Femur (tissue), 1 donor: ENCODE data around the gene SMARCD1.
"Not testable (repeated sequence)": the region's sequence is repeated elsewhere in the genome, so short reads cannot be mapped to it uniquely, and the experiment has no call there.

Source experiments
- DNase-seq: peaks from one replicate; pipeline ENCODE4 v3.0.0-alpha.2; 2017

SMARCD1 gene

DNA sequence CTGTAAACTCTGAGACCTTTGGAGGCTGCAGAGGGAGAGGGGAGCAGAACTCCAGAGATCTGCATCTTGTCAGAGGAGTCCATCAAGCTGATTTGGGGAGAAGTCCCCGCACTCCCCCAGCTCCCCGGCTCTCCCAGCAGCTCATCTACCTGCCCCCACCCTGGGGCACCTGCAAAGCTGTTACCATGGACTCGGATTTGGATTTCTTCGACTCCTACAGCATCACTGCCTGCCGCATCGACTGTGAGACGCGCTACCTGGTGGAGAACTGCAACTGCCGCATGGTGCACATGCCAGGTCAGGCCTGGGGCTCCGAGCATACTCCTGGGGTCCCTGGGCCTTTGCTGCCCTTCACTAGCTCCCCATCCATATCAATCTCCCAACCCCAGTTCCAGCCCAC lies 6.9 kb upstream of the SMARCD1 start:
- DNase-seq: no peak

DNA sequence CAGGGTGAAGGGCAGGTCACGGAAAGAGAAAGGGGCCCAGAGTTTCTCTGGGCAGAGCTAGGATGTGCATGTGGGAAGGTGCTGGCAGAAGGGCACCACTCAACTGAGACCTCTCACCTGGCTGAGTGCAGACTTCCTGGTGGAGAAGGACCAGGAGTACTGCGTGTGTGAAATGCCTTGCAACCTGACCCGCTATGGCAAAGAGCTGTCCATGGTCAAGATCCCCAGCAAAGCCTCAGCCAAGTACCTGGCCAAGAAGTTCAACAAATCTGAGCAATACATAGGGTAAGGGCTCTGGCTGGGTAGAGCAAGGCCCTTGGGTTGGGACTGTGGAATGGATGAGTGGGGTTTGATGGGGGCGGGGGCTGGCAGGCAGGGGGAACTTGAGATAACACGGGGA lies 5.4 kb upstream of the SMARCD1 start:
- no peak for DNase-seq

- DNase-seq: no peak
These were observed 3.9 kb upstream of the SMARCD1 start for GRCh38 chr12:50081096-50081808.

GRCh38 chr12:50082644-50083043 lies 2.5 kb upstream of the SMARCD1 start:
- no peak for DNase-seq

DNA sequence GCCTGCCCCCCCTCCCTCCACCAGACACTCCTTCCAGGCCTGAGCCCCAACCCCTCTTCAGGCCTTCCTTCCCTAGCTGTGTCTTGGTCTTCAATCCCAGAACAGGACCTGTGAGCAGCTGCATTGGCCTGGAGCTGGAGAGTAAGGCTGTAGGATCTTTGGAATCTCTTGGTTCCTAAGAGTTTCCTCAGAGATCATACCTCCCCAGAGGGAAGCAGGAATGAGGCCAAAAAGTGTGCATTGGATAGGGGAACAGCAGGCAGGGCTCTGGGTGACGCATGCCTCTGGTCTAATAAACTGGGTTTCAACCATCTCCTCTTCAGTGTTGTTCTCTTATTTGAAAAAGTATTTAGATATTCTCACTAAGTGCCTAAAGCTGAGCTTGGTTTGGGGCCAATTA lies 1.8 kb upstream of the SMARCD1 start:
- DNase-seq: no peak

DNA sequence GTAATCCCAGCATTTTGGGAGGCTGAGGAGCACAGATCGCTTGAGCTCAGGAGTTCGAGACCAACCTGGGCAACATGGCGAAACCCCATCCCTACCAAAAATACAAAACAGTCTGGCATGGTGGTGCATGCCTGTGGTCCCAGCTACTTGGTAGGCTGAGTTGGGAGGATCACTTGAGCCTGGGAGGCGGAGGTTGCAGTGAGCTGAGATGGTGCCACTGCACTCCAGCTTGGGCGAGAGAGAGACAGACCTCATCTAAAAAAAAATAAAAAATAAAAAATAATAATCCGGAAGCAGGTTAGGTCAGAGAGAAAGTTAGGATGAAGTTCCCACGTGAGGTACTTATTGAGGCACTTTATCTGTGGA lies 750 bp upstream of the SMARCD1 start:
- DNase-seq: not testable (repeated sequence)

- no peak for DNase-seq
These were observed 502 bp downstream of the SMARCD1 start for GRCh38 chr12:50085615-50086072.

DNA sequence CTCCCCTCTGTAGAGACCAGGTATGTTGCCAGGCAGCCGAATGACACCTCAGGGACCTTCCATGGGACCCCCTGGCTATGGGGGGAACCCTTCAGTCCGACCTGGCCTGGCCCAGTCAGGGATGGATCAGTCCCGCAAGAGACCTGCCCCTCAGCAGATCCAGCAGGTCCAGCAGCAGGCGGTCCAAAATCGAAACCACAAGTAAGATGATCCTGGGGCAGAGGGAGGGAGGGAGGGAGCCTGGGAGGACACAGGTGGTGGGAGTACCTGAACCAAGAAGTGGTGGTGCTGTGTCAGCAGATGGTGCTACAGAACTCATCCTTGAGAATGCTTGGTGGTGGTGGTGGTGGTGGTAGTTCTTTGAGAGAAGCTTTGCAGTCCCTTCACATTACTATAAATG lies 1.0 kb downstream of the SMARCD1 start:
- no peak for DNase-seq

DNA sequence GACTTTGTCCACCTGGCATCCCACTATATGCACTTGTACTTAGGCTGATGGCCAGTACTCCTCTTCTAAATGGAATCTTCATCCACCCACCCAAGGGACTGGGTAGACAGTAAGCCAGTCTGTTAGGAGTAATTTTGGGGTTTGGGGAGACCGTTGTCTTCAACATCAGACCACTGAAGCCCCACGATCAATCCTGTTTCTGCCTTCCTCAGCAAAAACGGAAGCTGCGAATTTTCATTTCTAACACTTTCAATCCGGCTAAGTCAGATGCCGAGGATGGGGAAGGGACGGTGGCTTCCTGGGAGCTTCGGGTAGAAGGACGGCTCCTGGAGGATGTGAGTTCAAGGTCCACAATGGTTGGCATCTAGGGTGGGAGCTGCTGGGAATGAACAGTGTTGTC lies 2.0 kb downstream of the SMARCD1 start:
- DNase-seq: no peak

- no peak for DNase-seq
These were observed 2.9 kb downstream of the SMARCD1 start for GRCh38 chr12:50087995-50088394.

DNA sequence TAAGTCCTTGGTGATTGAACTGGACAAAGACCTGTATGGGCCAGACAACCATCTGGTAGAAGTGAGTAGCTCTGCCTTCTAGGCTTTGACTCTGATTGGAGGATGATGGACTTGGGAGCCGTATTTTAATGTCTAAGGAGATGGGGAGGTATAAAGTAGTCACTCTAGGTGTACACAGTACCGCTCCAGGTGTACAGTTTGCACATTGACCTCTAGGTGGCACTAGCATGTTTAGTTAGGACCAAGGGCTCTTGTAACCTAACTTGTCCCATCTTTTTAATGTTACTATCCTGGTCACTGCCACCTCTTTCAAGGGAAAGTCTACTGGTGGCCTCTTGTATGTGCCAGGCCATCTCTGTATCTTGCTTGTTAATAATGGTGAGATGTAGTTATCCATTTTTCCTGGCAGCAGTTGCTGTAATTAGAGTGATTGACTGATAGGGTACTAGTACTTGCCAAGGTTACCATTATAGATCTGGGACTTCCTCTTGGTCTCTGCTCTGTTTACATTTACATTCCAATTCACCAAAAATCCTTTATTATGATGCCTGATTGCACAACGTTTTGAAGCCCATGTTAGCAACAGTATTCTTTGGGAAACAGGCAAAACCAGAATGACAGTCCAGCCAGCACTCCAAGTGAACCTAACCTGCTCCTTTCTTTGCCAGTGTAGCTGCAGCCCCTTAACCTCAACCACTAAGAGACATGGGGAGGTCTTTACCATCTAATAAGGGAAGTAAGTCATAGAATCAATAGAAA lies 3.6 kb downstream of the SMARCD1 start:
- no peak for DNase-seq

GRCh38 chr12:50089730-50090129 lies 4.6 kb downstream of the SMARCD1 start:
- DNase-seq: no peak

- no peak for DNase-seq
These were observed 5.2 kb downstream of the SMARCD1 start for GRCh38 chr12:50090391-50090790.

DNA sequence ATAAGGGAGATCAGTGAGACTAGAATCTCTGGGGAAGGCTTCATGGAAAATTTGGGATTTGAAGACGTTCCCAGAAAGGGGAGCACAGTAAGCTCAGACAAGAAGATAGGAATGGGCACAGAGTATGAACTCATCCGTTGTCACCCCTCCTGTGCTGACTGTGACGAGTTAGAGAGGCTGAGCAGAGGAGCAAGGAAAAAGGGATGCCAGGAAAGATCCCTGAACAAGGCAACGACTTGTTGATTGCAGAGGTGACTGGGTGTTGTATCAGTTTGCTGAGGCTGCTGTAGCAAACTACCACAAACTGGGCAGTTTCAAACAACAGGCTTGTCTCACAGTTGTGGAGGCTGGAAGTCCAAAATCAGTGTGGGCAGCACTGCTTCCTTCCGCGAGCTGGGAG lies 12.8 kb downstream of the SMARCD1 start:
- DNase-seq: no peak

GRCh38 chr12:50099302-50100008 lies 14.3 kb downstream of the SMARCD1 start:
- no peak for DNase-seq

DNA sequence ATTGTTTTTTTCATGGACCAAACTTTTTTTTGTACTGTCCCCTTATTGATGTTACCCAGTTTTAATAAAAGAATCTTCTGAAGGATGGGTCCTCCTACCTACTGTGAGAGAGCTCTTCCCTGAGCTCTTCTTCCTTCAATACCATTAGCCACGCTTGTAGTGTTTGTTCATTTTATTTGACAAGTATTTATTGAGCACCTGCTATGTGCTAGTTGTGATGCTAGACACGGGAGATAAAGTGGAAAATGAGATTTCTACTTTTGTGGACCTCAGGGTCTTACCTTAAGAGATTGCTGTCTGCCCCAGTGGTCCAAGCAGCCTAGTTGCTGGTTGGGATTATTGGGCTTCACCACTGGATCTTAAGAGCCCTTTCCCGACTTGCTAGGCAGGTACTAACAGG lies 15.4 kb downstream of the SMARCD1 start:
- no peak for DNase-seq

DNA sequence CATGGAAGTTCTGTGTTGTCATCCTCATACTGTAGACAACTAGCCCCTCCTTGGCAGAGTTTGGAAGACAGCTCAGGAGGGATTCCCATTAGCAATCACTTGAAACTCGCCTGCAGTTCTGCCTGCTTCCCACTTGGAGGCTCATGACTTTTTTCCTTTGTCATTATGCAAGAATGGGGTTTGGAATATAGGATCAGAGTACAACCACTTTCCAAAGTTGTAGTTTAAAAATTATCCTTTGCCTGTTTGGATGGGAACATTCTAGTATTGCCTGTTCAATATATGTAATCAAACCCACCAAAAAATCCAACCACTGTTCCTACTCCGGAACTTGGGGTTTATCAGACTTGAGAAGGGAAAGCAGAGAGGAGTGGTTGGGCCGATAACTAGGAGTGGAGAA lies 16.5 kb downstream of the SMARCD1 start:
- no peak for DNase-seq

DNA sequence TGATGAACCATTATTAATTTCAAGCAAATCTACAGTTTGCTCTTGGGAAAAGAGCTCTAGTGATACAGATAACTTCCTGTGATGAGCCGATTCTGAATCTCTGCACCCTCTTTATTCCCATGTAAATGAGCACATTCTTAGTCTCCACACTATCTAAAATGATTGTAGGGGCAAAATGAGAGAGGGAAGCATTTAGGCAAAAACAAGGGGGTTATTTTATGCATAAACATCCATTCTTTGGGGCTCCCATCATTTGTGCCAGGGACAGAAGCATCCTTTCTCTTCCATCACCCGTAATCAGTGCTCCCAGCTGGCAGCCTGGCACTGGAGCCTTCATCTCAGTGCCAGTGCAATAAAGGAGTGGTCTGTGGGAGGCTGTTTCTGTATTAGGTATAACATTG lies 17.0 kb downstream of the SMARCD1 start:
- no peak for DNase-seq

GRCh38 chr12:50102646-50103309 lies 17.6 kb downstream of the SMARCD1 start:
- DNase-seq: no peak

DNA sequence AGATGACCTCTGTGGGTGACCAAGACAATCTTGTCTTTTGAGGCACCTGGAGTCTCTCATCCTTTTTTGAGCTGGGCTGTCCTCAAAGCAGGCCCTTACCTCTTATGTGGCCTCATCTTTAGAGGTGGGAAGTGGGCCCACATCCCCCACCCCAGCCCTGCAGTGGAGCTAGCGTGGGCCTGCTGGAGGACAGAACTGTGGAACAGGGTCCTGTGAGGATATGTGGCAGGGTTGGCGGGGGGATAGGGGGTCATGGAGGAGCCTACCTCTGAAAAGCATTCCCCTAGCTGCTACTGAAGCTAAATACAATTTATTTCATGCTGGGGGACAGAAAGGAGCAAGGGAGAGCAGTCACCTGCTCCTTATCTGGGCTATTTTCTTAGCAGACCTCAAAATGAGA lies 18.2 kb downstream of the SMARCD1 start:
- DNase-seq: no peak

DNA sequence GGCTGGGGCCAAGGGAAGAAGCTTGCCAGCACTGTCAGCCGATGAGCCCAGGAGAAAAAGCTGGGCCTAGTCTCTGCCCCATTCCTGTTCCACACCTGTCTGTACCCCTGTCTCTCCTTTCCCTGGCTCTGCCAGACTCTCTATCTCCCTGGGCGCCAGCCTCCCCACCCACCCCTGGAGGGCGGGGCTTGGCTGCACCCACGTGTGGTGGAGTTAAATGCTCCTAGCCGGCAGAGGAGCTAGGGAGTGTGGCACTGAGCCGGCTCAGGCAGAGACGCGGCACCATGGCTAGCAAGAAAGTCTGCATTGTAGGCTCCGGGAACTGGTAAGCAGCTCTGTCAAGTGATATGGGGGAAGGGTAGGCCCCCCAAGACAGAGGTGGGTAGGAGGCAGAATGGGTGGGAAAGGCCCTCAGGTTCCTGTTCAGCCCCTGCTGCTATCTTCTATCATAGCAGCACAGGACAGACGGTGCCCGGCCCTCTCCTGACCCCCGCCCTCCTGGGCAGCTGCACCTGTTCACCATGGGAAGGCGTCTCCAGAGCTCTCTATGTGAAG lies 18.7 kb downstream of the SMARCD1 start, which contains the start of gene GPD1:
GPD1 (plus strand) TSS at position 242 of the 555 bp plus-strand sequence; CDS start at position 285, 43 bp downstream.
- DNase-seq: peak; percentile 61

DNA sequence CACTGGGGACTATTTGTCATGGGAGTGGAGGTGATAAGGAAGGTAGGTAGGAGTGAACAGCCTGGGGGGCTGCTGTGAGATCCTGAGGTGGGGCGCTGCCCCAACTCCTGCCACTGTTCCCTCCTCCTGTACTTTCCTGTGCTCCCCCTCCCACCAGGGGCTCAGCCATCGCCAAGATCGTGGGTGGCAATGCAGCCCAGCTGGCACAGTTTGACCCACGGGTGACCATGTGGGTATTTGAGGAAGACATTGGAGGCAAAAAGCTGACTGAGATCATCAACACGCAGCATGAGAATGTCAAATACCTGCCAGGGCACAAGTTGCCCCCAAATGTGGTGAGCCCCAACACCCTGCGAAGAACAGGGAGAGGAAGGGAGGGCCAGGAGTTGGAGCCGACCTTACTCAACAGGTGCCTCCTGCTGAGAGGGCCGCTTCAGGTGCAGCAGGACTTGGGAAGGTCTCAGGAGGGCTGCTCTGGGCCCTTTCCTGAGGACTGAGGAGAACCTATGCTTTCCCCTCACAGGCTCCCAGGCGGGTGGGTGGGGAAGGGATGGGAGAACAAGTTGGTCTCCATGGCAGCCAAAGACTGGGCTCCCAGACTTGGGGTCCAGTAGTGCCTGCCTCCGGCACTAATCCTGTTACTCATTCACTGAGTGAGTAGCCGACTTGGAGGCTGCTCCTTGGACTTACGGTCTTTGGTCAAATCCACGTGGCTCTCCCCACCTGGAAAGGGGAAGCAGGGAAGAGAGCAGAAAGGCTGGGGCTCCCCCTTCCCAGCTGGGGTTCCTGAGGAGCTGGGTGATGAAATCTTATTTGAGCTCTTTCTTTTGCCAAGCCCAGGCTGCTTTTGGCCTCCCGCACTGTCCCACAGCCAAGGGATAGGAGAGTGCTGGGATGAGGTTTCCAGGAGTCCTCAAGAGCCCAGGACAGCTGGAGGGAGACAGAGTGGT lies 19.6 kb downstream of the SMARCD1 start:
- peak; percentile 50 for DNase-seq
